Stimulated activated naive CD4-positive, alpha-beta T cell treated with Interleukin-2 at 50 U/mL for 16 hours (primary cell): ENCODE data around the gene CTSV.
"Not testable (repeated sequence)": the region's sequence is repeated elsewhere in the genome, so short reads cannot be mapped to it uniquely, and the experiment has no call there.

Experiments
- DNase-seq: peaks from one replicate; lab custom pipeline; 2025; lab: John Stamatoyannopoulos, UW

CTSV gene

GRCh38 chr9:97041898-97042297 is 3.0 kb upstream of the CTSV start:
- no peak for DNase-seq

DNA sequence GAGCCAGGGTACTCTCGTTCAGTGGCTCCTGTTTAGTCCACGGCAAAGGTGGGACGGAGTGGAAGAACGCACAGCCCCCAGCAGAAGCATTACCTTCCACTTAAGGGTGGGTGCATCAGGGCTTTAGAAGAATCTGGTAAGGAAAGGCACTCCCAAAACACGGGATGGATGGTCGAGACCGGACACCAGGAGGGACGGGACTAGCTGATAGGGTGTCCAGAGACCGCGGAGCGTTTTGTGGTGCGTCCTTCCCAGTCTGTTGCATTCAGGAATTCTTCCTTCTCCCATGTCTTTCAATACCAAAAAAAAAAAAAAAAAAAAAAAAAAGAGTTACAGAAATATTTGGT is 545 bp upstream of the CTSV start:
- no peak for DNase-seq

DNA sequence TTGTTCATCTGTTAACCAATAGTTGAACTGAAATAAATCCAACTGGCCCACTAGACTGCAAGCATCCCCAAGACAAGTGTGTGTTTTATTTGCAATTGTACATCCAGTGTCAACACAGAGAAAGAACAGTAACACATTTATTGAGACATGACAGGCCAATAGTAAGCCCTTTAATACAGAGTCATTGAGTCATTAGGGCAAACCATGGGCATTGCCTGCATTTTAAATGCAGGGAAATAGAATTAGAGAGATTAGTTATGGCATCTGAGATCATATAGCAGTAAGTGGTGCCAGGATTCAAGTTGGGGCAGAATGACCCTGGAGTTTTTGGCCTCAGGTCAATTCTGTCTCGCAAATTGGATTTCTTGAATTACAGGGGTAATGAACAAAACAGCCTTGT is 15.4 kb downstream of the CTSV start:
- DNase-seq = not testable (repeated sequence)

- DNase-seq = peak; percentile 84
Measured at GRCh38 chr9:97013151-97014132, 25.5 kb downstream of the CTSV start.

- DNase-seq = not testable (repeated sequence)
Measured at GRCh38 chr9:97012617-97013016, 26.3 kb downstream of the CTSV start.

- DNase-seq = not testable (repeated sequence)
Measured at GRCh38 chr9:97002195-97002594, 36.7 kb downstream of the CTSV start.

- not testable (repeated sequence) for DNase-seq
Measured at GRCh38 chr9:97001338-97001737, 37.6 kb downstream of the CTSV start.

GRCh38 chr9:97000139-97000787 is 38.7 kb downstream of the CTSV start:
- DNase-seq = not testable (repeated sequence)

GRCh38 chr9:96999733-97000132 is 39.2 kb downstream of the CTSV start:
- not testable (repeated sequence) for DNase-seq

GRCh38 chr9:96997009-96997701 is 41.8 kb downstream of the CTSV start:
- DNase-seq = not testable (repeated sequence)

GRCh38 chr9:96994531-96995016 is 44.4 kb downstream of the CTSV start:
- not testable (repeated sequence) for DNase-seq

GRCh38 chr9:96992303-96992702 is 46.6 kb downstream of the CTSV start:
- not testable (repeated sequence) for DNase-seq

DNA sequence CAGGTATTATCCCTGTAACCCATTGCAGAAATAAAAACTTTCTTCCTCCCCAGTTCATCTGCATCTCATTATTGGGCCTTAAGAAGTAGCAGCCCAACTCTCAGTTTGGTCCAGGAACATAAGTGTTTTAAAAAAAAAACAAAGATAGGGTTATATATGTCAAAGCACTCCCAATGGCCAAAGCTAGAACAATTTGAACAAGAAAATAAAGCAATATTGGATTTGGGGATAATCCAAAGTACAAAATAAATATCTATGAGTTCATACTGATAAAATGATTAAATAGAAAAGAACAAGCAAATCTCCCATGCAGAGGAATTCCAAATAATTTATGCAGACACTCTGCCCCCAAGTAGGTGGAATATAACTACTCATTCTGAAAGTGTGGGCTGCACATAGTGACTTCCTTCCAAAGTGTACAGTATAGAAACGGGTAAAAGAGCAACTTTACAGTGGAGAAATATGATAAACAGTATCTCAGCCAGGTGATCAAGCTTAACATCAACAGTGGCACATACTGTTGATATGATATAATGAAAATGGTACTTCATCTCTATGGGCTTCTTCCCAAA is 49.1 kb downstream of the CTSV start:
- DNase-seq = not testable (repeated sequence)

GRCh38 chr9:96984887-96985286 is 54.1 kb downstream of the CTSV start:
- not testable (repeated sequence) for DNase-seq

- DNase-seq = not testable (repeated sequence)
Measured at GRCh38 chr9:96984139-96984538, 54.8 kb downstream of the CTSV start.

- DNase-seq = not testable (repeated sequence)
Measured at GRCh38 chr9:96983496-96984122, 55.3 kb downstream of the CTSV start.
